ENCODE results near the gene TMEM106C. TPM values are rescaled to one million over a fixed set of nuclear protein-coding genes. Genes with fewer than 3 reads are reported as not detected.

The TMEM106C gene
- total and polyA plus RNA-seq, 9 of the 15 experiments (the other 6 are each of a cell fraction or from before 2014, with no cell fraction given): 37.6 to 183 (median 57.2) TPM

- no peak overlapping the region for H3K9ac ChIP-seq (ENCODE audit: insufficient read depth in 1 of 2, low read depth in 2 of 2, low read length in 2 of 2)
- peak; percentile 93 for TF ChIP-seq ZNF316 (IDR thresholded peaks at IDR 0.05)
- peak; percentile 86 for TF ChIP-seq MAFK (IDR thresholded peaks at IDR 0.05; ENCODE audit: low read length)
- TF ChIP-seq ZHX1 (conservative IDR thresholded peaks at IDR 0.05; ENCODE audit: low read length): no peak
- TF ChIP-seq MAFG (tag; conservative IDR thresholded peaks at IDR 0.05): peak; percentile 85
- TF ChIP-seq DMBX1 (CRISPR knock-in tag; IDR thresholded peaks at IDR 0.05; ENCODE audit: borderline replicate concordance): no peak
- peak; percentile 81 for TF ChIP-seq MAFF (IDR thresholded peaks at IDR 0.05; ENCODE audit: low read length)
- peak; percentile 85 for TF ChIP-seq C11orf30 (IDR thresholded peaks at IDR 0.05; ENCODE audit: low read depth)
- no peak for TF ChIP-seq COPS2 (conservative IDR thresholded peaks at IDR 0.05)
- H3K4me1 ChIP-seq (replicated peaks in 1 of 2; ENCODE audit: control insufficient read depth in 2 of 2, insufficient read depth in 2 of 2, low read length in 2 of 2): no peaks in the 10 kb centered on the region
- no peak for DNase-seq (ENCODE audit: extremely low read depth in 1 of 4, low spot score in 3 of 4)
- H3K27me3 ChIP-seq (ENCODE audit: control insufficient read depth in 2 of 2, insufficient read depth in 2 of 2, low read length in 2 of 2): peaks cover 66 to 67% of the 10 kb centered on the region in 2 experiments
- H3K9me3 ChIP-seq (replicated peaks; ENCODE audit: control insufficient read depth, insufficient read depth, low read depth, low read length): no peaks in the 10 kb centered on the region
- H3K4me2 ChIP-seq (ENCODE audit: insufficient read depth, low read length): no peak overlapping the region
- H3K27ac ChIP-seq (ENCODE audit: extremely low read depth, low read depth, low read length): no peak overlapping the region
- no peak for ATAC-seq
- H3K9me1 ChIP-seq (ENCODE audit: control insufficient read depth, insufficient read depth, low read length): no peaks in the 10 kb centered on the region
- H4K20me1 ChIP-seq (replicated peaks; ENCODE audit: control insufficient read depth, insufficient read depth, low read length): no peaks in the 10 kb centered on the region; the same call in 1 of the 2 replicates
- intact Hi-C loops (cut with micrococcal nuclease): loop anchor here (5.0 kb wide), 1 partner anchor 51 kb away; the partner anchor contains the start of gene TMEM106C
- in situ Hi-C loops (cut with MboI): no loop called here
- no peak for FAIRE-seq
- WGBS (ENCODE audit: insufficient coverage, low coverage, missing lambda C conversion rate): 0% methylated on average over 2 of the region's 2 CpGs
- H2AFZ ChIP-seq (ENCODE audit: low read depth, low read length): no peak overlapping the region
- no peaks in the 10 kb centered on the region for H3K79me2 ChIP-seq (ENCODE audit: control insufficient read depth, insufficient read depth, low read length)
- ChIA-PET POLR2A (interaction anchor here (0.6 kb wide), 1 partner anchor 21 kb away, joined by 3 read pairs; no protein-coding TSS in a partner anchor), CTCF (ENCODE audit: low intra/inter-chr PET ratio) (interaction anchor here (0.7 kb wide), 2 partner anchors 23 to 499 kb away, joined by 3 to 6 read pairs; no protein-coding TSS in a partner anchor)
- no TSS peak for BruUV-seq (replicated peaks)
- H3K36me3 ChIP-seq (ENCODE audit: control insufficient read depth, insufficient read depth, low read length): no peaks in the 10 kb centered on the region
- no peak overlapping the region for H3K4me3 ChIP-seq
These were observed 49.9 kb downstream of the TMEM106C start for GRCh38 chr12:48013287-48013686.
